RWPE2 (cell line): ENCODE data around the gene TNFRSF13B.

Experiments
- ATAC-seq: fragments of 200-7000 bp; cut with Tn5 transposase; 3 replicates; pipeline ENCODE4 v1.9.1; 2021; ENCODE audit warnings: low read depth
- DNase-seq: peaks from one replicate; pipeline ENCODE4 v3.0.0-alpha.2; 2020; ENCODE audit warnings: low spot score
- H3K27ac ChIP-seq: fragments of 450-650 bp; 2 replicates; pipeline ENCODE4 v1.5.1; 2017; ENCODE audit warnings: mild to moderate bottlenecking; ENCODE audit not compliant: poor library complexity, severe bottlenecking
- H3K27me3 ChIP-seq: fragments of 250-450 bp; sonication (Bioruptor Pico); 2 replicates; pipeline ENCODE4 v1.5.1; 2021; ENCODE audit warnings: mild to moderate bottlenecking, moderate library complexity; ENCODE audit not compliant: insufficient read depth, poor library complexity, severe bottlenecking
- H3K36me3 ChIP-seq: fragments of 250-450 bp; sonication (Bioruptor Pico); 2 replicates; pipeline ENCODE4 v1.5.1; 2020; ENCODE audit warnings: low read depth, mild to moderate bottlenecking, moderate library complexity
- H3K4me1 ChIP-seq: fragments of 250-450 bp; sonication (Bioruptor Pico); 2 replicates; pipeline ENCODE4 v1.5.1; 2021; ENCODE audit warnings: mild to moderate bottlenecking, moderate library complexity; ENCODE audit not compliant: insufficient read depth, poor library complexity, severe bottlenecking
- H3K4me3 ChIP-seq: fragments of 250-450 bp; sonication (Bioruptor Pico); 2 replicates; pipeline ENCODE4 v1.5.1; 2021; ENCODE audit warnings: mild to moderate bottlenecking, moderate library complexity; ENCODE audit not compliant: severe bottlenecking
- H3K9me3 ChIP-seq: fragments of 250-450 bp; sonication (Bioruptor Pico); 2 replicates; pipeline ENCODE4 v1.5.1; 2021; ENCODE audit warnings: mild to moderate bottlenecking, moderate library complexity; ENCODE audit not compliant: severe bottlenecking
- TF ChIP-seq, protein P1 (sequence below): fragments of 450-650 bp; IDR thresholded peaks from one replicate; pipeline ENCODE4 v1.5.1; 2017; ENCODE audit warnings: mild to moderate bottlenecking, moderate library complexity; ENCODE audit not compliant: poor library complexity, severe bottlenecking

The TNFRSF13B gene

DNA sequence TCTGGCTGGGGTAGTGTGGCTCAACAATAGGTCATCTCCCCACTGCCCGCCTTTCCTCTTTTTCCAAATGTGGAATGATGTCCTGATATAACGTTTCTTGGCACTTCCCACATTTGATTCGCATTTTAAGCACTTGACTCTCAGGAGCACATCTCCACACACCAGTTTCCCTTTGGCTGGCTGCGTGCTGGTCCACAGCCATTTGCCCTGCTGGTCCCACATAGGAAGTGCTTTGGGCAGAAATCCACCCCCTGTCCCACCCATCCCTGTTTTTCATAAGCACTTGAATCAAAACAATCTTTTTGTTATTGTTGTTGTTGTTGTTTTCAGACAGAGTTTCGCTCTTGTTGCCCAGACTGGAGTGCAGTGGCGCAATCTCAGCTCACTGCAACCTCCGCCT, 24.0 kb upstream of the TNFRSF13B start:
- H3K4me1 ChIP-seq: no peaks in the 10 kb centered on the region
- no peak overlapping the region for H3K4me3 ChIP-seq
- H3K27me3 ChIP-seq: no peaks in the 10 kb centered on the region
- H3K9me3 ChIP-seq: no peaks in the 10 kb centered on the region
- DNase-seq (no peak), ATAC-seq (no peak)
- no peaks in the 10 kb centered on the region for H3K36me3 ChIP-seq
- no peak overlapping the region for H3K27ac ChIP-seq
- TF ChIP-seq, protein P1, sequence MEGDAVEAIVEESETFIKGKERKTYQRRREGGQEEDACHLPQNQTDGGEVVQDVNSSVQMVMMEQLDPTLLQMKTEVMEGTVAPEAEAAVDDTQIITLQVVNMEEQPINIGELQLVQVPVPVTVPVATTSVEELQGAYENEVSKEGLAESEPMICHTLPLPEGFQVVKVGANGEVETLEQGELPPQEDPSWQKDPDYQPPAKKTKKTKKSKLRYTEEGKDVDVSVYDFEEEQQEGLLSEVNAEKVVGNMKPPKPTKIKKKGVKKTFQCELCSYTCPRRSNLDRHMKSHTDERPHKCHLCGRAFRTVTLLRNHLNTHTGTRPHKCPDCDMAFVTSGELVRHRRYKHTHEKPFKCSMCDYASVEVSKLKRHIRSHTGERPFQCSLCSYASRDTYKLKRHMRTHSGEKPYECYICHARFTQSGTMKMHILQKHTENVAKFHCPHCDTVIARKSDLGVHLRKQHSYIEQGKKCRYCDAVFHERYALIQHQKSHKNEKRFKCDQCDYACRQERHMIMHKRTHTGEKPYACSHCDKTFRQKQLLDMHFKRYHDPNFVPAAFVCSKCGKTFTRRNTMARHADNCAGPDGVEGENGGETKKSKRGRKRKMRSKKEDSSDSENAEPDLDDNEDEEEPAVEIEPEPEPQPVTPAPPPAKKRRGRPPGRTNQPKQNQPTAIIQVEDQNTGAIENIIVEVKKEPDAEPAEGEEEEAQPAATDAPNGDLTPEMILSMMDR: no peak

DNA sequence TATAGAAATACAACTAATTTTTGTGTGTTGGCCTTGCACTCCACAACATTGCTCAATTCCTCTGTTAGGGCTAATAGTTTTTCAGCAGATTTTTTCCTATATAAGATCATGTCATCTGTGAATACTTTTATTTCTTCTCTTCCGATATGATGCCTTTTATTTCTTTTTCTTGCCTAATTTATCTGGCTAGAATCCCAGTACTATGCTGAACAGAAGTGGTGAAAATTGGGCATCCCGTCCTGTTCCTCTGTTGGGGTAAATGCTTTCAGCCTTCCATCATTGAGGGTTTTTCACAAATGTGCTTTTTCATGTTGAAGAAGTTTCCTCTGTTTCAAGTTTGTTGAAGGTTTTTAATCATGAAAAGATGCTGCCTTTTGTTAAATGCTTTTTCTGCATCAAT, 22.7 kb upstream of the TNFRSF13B start:
- no peak for ATAC-seq
- no peak overlapping the region for H3K4me3 ChIP-seq
- TF ChIP-seq, protein P1: no peak

DNA sequence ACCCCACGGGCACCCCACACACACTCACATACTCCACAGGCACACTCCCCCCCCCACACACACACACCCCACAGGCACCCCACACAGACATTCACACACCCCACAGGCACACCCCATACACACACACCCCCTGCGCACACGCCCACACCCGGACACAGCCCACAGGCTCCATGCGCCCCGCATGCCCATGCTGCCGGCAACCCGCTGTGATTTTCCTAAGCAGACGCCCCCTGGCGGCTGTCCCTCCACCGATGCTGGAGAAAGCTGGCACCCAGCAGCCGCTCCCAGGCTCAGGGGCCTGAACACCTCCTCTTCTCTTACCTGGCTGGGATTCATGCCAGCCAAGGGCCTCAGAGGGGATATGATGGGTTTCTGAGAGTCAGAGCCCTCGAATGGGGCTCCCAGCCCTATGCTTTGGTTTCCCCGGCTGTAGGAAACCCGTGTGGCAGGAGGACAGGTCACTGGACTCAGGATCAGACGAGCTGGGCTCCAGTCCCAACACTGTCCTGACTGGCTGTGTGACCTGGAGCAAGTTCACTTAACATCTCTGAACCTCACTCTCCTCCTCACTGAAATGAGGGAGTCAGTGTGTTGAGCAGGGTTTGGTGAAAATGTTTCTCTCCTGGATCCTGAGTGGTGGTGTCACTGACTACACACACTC, 19.6 kb upstream of the TNFRSF13B start:
- TF ChIP-seq, protein P1: peak; percentile 70
- Histone ChIP-seq H3K27ac (no peak overlapping the region), H3K9me3 (no peaks in the 10 kb centered on the region), H3K27me3 (no peaks in the 10 kb centered on the region), H3K4me3 (no peak overlapping the region), H3K4me1 (no peaks in the 10 kb centered on the region), H3K36me3 (no peaks in the 10 kb centered on the region)
- DNase-seq (no peak), ATAC-seq (peak; percentile 54)

More for the DNA sequence above, 22.7 kb upstream of the TNFRSF13B start:
- H3K27me3 ChIP-seq: no peaks in the 10 kb centered on the region
- DNase-seq: no peak
- no peaks in the 10 kb centered on the region for H3K4me1 ChIP-seq
- no peaks in the 10 kb centered on the region for H3K9me3 ChIP-seq
- H3K27ac ChIP-seq: no peak overlapping the region
- no peaks in the 10 kb centered on the region for H3K36me3 ChIP-seq

DNA sequence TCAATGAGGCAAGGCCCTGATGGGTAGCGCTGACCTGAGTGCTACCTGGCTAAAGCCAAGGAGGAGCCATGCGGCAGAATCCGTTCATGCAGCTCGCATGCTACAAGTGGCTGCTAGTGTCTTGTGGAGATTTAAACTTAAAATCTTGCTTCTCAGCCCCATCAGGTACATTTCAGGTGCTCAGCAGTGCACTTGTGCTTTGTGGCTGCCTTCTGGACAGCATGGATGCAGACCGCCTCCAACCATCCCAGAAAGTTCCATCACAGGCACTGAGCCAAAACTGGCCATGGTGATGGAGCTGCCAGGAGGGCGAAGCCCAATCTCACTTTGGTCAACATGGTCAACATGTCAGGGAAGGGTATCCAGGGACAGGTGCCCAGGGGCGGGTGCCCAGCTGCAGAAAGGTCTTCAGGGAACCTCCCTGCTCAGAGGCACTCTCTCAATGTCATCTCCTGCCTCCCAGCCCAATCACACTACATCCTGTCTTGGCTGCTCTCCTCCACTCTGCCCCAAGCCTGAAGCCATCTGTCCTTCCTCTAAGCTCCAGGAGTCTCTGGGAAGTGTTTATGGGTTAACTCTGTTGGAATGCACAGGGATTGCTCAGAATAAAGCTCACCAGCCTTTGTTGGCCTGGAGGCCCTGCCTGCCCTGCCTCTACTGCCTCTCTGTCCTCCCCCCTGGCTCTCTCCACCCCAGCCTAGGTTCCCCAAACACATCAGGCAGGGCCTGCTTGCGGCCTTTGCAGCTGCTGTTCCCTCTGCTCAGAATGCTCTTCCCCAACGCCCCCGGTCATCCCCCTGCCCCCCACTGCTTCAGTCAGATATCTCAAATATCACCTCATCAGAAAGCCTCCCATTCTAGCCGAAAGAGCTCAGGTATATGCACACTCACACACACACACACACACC, 18.3 kb upstream of the TNFRSF13B start:
- Histone ChIP-seq H3K4me3 (no peak overlapping the region), H3K9me3 (no peaks in the 10 kb centered on the region), H3K27ac (no peak overlapping the region), H3K36me3 (no peaks in the 10 kb centered on the region), H3K27me3 (no peaks in the 10 kb centered on the region), H3K4me1 (no peaks in the 10 kb centered on the region)
- ATAC-seq: peak; percentile 27; the same call in 1 of the 3 replicates
- DNase-seq: no peak
- TF ChIP-seq, protein P1: no peak
